MM.1S (cell line): ENCODE measurements around the gene FAM118A.
A peak's percentile ranks its signal among the peaks of the same experiment; 100 is the strongest.

Experiments
- DNase-seq: peaks from one replicate; pipeline ENCODE4 v3.0.0-alpha.2; 2015
- H2AFZ ChIP-seq: fragments of 300-600 bp; sonication (generic); 2 replicates; pipeline ENCODE4 v1.6.0; 2016; ENCODE audit warnings: antibody characterized with exemption, low read length
- H3F3A ChIP-seq: fragments of 300-600 bp; sonication (generic); 2 replicates; pipeline ENCODE4 v1.6.1; 2016; ENCODE audit warnings: mild to moderate bottlenecking, antibody characterized with exemption, low read length, moderate library complexity, mixed read lengths; ENCODE audit not compliant: insufficient read depth
- H3K27ac ChIP-seq: fragments of 300-600 bp; sonication (generic); 2 replicates; pipeline ENCODE4 v1.5.1; 2016; ENCODE audit warnings: mild to moderate bottlenecking, low read length
- H3K27me3 ChIP-seq: fragments of 300-600 bp; sonication (generic); replicated peaks from 2 replicates; pipeline ENCODE4 v1.6.0; 2016; ENCODE audit warnings: low read length; ENCODE audit not compliant: insufficient read depth
- H3K36me3 ChIP-seq: fragments of 300-600 bp; sonication (generic); replicated peaks from 2 replicates; pipeline ENCODE4 v1.6.1; 2016; ENCODE audit warnings: mild to moderate bottlenecking, low read length, mixed read lengths; ENCODE audit not compliant: insufficient read depth
- H3K4me1 ChIP-seq: fragments of 300-600 bp; sonication (generic); 2 replicates; pipeline ENCODE4 v1.6.1; 2016; ENCODE audit warnings: low read length, mixed read lengths
- H3K4me2 ChIP-seq: fragments of 300-600 bp; sonication (generic); 2 replicates; pipeline ENCODE4 v1.6.0; 2016; ENCODE audit warnings: low read depth, low read length
- H3K4me3 ChIP-seq: fragments of 300-600 bp; sonication (generic); 2 replicates; pipeline ENCODE4 v1.5.1; 2016; ENCODE audit warnings: low read length, mixed read lengths
- H3K79me2 ChIP-seq: fragments of 300-600 bp; sonication (generic); 2 replicates; pipeline ENCODE4 v1.6.1; 2016; ENCODE audit warnings: mixed run types, low read length, mixed read lengths
- H3K9ac ChIP-seq: fragments of 300-600 bp; sonication (generic); 2 replicates; pipeline ENCODE4 v1.6.1; 2016; ENCODE audit warnings: low read length, mixed read lengths
- H3K9me2 ChIP-seq: fragments of 300-600 bp; sonication (generic); replicated peaks from 2 replicates; pipeline ENCODE4 v1.6.1; 2016; ENCODE audit warnings: mild to moderate bottlenecking, low read length, mixed read lengths; ENCODE audit not compliant: insufficient read depth
- H3K9me3 ChIP-seq: fragments of 300-600 bp; sonication (generic); replicated peaks from 2 replicates; pipeline ENCODE4 v1.6.1; 2016; ENCODE audit warnings: mild to moderate bottlenecking, low read length, mixed read lengths; ENCODE audit not compliant: insufficient read depth
- H4K20me1 ChIP-seq: fragments of 300-600 bp; sonication (generic); 2 replicates; pipeline ENCODE4 v1.6.1; 2016; ENCODE audit warnings: mild to moderate bottlenecking, low read length, moderate library complexity, mixed read lengths; ENCODE audit not compliant: insufficient read depth
- EZH2 ChIP-seq: fragments of 300-600 bp; sonication (generic); optimal IDR thresholded peaks from 2 replicates; pipeline ENCODE3; 2017; ENCODE audit warnings: low read depth, mild to moderate bottlenecking, antibody characterized with exemption, low read length, mixed read lengths
- EZH2phosphoT487 ChIP-seq: fragments of 300-600 bp; sonication (generic); IDR thresholded peaks from 2 replicates; pipeline ENCODE4 v1.6.1; 2018; ENCODE audit warnings: antibody characterized with exemption, low read length
- TF ChIP-seq, protein P1 (sequence below): fragments of 300-600 bp; sonication (generic); IDR thresholded peaks from 2 replicates; pipeline ENCODE4 v1.5.1; 2016; ENCODE audit warnings: antibody characterized with exemption, low read length, mixed read lengths

FAM118A gene

DNA sequence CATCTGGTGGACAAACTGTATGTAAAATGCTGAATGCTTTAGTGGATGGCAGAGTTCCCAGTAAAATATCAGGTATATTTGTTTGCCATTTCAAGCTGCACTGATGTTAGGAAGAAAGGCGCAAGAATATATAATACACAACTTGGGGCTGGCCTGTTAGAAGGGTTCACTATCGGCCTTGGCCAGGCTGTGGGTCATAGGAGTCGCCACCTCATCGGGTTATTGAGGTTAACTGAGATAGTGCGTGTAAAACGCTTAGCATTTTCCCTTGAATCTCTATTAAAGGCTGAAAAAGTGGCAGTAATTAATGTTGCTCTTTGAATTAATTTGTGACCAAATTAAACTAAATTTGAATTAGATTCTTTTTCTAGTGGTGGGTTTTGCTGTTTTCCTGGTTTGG lies 5.1 kb downstream of the FAM118A start:
- H3K27me3 ChIP-seq = no peaks in the 10 kb centered on the region
- no peaks in the 10 kb centered on the region for H3K9me2 ChIP-seq
- H3K4me2 ChIP-seq = no peak overlapping the region
- H3K27ac ChIP-seq = no peak overlapping the region
- TF ChIP-seq EZH2 (no peak), EZH2phosphoT487 (no peak)
- TF ChIP-seq, protein P1, sequence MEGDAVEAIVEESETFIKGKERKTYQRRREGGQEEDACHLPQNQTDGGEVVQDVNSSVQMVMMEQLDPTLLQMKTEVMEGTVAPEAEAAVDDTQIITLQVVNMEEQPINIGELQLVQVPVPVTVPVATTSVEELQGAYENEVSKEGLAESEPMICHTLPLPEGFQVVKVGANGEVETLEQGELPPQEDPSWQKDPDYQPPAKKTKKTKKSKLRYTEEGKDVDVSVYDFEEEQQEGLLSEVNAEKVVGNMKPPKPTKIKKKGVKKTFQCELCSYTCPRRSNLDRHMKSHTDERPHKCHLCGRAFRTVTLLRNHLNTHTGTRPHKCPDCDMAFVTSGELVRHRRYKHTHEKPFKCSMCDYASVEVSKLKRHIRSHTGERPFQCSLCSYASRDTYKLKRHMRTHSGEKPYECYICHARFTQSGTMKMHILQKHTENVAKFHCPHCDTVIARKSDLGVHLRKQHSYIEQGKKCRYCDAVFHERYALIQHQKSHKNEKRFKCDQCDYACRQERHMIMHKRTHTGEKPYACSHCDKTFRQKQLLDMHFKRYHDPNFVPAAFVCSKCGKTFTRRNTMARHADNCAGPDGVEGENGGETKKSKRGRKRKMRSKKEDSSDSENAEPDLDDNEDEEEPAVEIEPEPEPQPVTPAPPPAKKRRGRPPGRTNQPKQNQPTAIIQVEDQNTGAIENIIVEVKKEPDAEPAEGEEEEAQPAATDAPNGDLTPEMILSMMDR = no peak
- H3K36me3 ChIP-seq = no peaks in the 10 kb centered on the region
- no peak overlapping the region for H2AFZ ChIP-seq
- no peak for DNase-seq
- peaks cover 88% of the 10 kb centered on the region for H3K79me2 ChIP-seq
- H3K9ac ChIP-seq = no peak overlapping the region
- no peak overlapping the region for H3K4me3 ChIP-seq
- no peaks in the 10 kb centered on the region for H3F3A ChIP-seq
- H4K20me1 ChIP-seq = no peaks in the 10 kb centered on the region
- H3K9me3 ChIP-seq = no peaks in the 10 kb centered on the region
- peaks cover 11% of the 10 kb centered on the region for H3K4me1 ChIP-seq

DNA sequence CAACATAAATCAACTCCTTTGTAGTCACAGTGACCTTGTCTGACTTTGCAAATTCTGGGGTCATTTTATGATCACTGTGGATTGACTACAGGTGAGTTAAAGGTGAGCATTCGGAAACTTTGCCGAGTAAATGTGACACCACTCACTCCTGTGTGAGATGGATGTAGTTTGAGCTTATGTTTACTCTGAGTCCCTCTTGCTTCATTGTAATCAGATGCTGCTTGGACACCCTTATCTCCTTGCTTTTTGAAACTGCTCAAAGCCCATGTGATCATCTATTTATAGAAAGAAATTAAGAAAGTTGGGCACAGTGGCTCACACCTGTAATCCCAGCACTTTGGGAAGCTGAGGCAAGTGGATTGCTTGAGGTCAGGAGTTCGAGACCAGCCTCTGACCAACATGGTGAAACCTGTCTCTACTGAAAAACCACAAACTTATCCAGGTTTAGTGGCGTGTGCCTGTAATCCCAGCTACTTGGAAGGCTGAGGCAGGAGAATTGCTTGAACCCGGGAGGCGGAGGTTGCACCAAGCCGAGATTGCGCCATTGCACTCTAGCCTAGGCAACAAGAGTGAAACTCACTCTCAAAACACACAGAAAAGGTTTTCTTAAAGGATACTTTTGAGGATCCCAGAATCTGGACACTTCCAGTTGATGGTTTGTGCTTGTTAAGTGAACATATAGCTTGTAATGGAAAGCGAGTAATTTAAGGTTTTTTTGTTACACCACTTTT lies 7.2 kb downstream of the FAM118A start:
- Histone ChIP-seq H3K4me3 (no peak overlapping the region), H3K9me2 (no peaks in the 10 kb centered on the region)

GRCh38 chr22:45317551-45318167 lies 7.9 kb downstream of the FAM118A start:
- Histone ChIP-seq H3F3A (no peaks in the 10 kb centered on the region), H2AFZ (no peak overlapping the region), H3K9me3 (no peaks in the 10 kb centered on the region), H3K4me2 (peak overlapping the region; percentile 9; the same call in 1 of the 2 replicates), H3K4me3 (no peak overlapping the region), H3K9ac (peak overlapping the region; percentile 35; the same call in 1 of the 2 replicates), H4K20me1 (no peaks in the 10 kb centered on the region), H3K79me2 (peaks cover 76% of the 10 kb centered on the region), H3K36me3 (no peaks in the 10 kb centered on the region), H3K27me3 (no peaks in the 10 kb centered on the region), H3K27ac (peak overlapping the region; percentile 62; the same call in 1 of the 2 replicates), H3K9me2 (no peaks in the 10 kb centered on the region), H3K4me1 (peaks cover 6% of the 10 kb centered on the region; the same call in 1 of the 2 replicates)
- DNase-seq = no peak
- no peak for TF ChIP-seq EZH2
- no peak for TF ChIP-seq EZH2phosphoT487
- TF ChIP-seq, protein P1 = no peak

More for the DNA sequence above, 7.2 kb downstream of the FAM118A start:
- no peak overlapping the region for H3K4me2 ChIP-seq
- H3F3A ChIP-seq = no peaks in the 10 kb centered on the region
- H3K36me3 ChIP-seq = no peaks in the 10 kb centered on the region
- DNase-seq = no peak
- no peaks in the 10 kb centered on the region for H3K9me3 ChIP-seq
- no peak overlapping the region for H3K9ac ChIP-seq
- peaks cover 6% of the 10 kb centered on the region; the same call in 1 of the 2 replicates for H3K4me1 ChIP-seq
- no peak overlapping the region; the same call in 1 of the 2 replicates for H3K27ac ChIP-seq
- no peaks in the 10 kb centered on the region for H3K27me3 ChIP-seq
- H2AFZ ChIP-seq = no peak overlapping the region
- no peaks in the 10 kb centered on the region for H4K20me1 ChIP-seq
- TF ChIP-seq EZH2phosphoT487 = no peak
- no peak for TF ChIP-seq EZH2
- TF ChIP-seq, protein P1 = no peak
- H3K79me2 ChIP-seq = peaks cover 79% of the 10 kb centered on the region
